Brain microvascular endothelial cell (primary cell): ENCODE data around the gene LRP1B.

ENCODE experiments used
- DNase-seq: peaks from one replicate; pipeline ENCODE4 v3.0.0-alpha.2; 2020
- H3K27ac ChIP-seq: fragments of 250-450 bp; sonication (Bioruptor Pico); 2 replicates; pipeline ENCODE4 v1.5.1; 2020; ENCODE audit warnings: mild to moderate bottlenecking, moderate library complexity
- H3K27me3 ChIP-seq: fragments of 250-450 bp; sonication (Bioruptor Pico); replicated peaks from 2 replicates; pipeline ENCODE4 v1.5.1; 2020; ENCODE audit warnings: mild to moderate bottlenecking
- H3K36me3 ChIP-seq: fragments of 250-450 bp; sonication (Bioruptor Pico); replicated peaks from 2 replicates; pipeline ENCODE4 v1.5.1; 2020; ENCODE audit warnings: mild to moderate bottlenecking
- H3K4me3 ChIP-seq: 2 replicates; pipeline ENCODE4 v1.5.1; 2011; ENCODE audit warnings: low read depth, mild to moderate bottlenecking, control low read depth, low read length, moderate library complexity
- in situ Hi-C: cut with HindIII; loops from 2 replicates; pipeline ENCODE4 v1.10.0; 2017; ENCODE audit warnings: low sequenced_read_pairs, low pct_ligation_motif_present
- TF ChIP-seq, protein P1 (sequence below): IDR thresholded peaks from 2 replicates; pipeline ENCODE4 v1.5.1; 2011; ENCODE audit warnings: low read depth, mild to moderate bottlenecking, moderate library complexity, low read length, control low read depth, inconsistent platforms; ENCODE audit errors: missing control alignments

Gene LRP1B

DNA sequence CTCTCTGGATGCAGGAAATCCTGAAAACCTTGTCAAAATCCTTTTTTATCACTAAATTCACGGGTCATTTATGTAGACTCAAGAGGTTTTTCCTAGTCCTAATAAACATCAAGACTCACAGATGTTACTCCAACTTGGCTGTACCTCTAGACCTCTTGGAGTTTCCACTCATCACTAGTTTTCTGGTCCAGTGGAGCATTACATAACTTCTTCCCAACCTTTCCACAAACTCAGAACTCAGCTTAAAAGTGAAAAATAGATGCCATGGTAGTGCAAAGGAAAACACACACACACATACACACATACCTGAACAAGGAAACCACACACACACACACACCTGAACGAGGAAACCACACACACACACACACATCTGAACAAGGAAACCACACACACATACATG, 807.2 kb downstream of the LRP1B start:
- H3K27me3 ChIP-seq: no peaks in the 10 kb centered on the region
- H3K4me3 ChIP-seq: no peak overlapping the region
- in situ Hi-C loops: no loop called here
- no peak for DNase-seq
- TF ChIP-seq, protein P1, sequence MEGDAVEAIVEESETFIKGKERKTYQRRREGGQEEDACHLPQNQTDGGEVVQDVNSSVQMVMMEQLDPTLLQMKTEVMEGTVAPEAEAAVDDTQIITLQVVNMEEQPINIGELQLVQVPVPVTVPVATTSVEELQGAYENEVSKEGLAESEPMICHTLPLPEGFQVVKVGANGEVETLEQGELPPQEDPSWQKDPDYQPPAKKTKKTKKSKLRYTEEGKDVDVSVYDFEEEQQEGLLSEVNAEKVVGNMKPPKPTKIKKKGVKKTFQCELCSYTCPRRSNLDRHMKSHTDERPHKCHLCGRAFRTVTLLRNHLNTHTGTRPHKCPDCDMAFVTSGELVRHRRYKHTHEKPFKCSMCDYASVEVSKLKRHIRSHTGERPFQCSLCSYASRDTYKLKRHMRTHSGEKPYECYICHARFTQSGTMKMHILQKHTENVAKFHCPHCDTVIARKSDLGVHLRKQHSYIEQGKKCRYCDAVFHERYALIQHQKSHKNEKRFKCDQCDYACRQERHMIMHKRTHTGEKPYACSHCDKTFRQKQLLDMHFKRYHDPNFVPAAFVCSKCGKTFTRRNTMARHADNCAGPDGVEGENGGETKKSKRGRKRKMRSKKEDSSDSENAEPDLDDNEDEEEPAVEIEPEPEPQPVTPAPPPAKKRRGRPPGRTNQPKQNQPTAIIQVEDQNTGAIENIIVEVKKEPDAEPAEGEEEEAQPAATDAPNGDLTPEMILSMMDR: no peak
- H3K36me3 ChIP-seq: no peaks in the 10 kb centered on the region
- H3K27ac ChIP-seq: no peak overlapping the region

DNA sequence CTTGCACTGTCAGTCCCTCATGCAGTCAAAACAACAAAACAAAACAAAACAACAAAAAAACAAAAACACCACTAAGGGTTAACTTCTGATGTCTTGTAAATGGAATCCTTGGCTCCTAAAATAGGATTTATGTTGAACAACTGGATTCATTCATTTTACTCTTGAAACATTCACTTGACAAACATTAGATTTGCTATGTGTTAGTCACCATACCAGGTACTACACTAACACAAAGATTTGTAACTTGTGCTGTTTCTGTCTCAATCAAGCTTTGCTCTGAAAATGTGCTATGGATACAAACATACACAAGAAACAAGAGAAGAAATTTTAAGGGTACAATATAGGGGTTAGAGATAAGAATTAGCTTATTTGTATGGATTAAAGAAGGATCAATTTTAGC, 812.8 kb downstream of the LRP1B start:
- DNase-seq: no peak
- in situ Hi-C loops: no loop called here
- Histone ChIP-seq H3K27me3 (no peaks in the 10 kb centered on the region), H3K4me3 (no peak overlapping the region), H3K36me3 (no peaks in the 10 kb centered on the region), H3K27ac (no peak overlapping the region)
- TF ChIP-seq, protein P1: no peak

DNA sequence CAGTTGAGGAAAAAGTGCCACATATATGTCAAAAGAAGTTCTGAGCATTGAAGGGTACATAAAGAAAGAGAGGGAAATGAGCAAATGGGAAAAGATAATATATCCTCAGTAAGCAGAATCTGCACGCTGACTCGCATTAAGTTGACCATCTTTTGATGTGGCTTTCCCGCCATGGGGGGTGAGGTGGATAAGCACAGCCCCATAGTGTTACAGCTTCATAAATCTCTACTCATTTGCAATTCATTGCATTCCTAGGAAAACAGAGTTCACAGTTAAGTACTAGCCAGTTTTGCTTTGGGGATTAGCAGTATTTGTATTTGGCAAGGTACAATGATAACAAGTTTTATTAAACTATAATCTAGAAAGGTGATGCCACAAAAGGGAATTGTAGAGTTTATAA, 814.2 kb downstream of the LRP1B start:
- Histone ChIP-seq H3K4me3 (no peak overlapping the region), H3K36me3 (no peaks in the 10 kb centered on the region), H3K27ac (no peak overlapping the region), H3K27me3 (no peaks in the 10 kb centered on the region)
- TF ChIP-seq, protein P1: no peak
- DNase-seq: no peak
- in situ Hi-C loops: no loop called here

DNA sequence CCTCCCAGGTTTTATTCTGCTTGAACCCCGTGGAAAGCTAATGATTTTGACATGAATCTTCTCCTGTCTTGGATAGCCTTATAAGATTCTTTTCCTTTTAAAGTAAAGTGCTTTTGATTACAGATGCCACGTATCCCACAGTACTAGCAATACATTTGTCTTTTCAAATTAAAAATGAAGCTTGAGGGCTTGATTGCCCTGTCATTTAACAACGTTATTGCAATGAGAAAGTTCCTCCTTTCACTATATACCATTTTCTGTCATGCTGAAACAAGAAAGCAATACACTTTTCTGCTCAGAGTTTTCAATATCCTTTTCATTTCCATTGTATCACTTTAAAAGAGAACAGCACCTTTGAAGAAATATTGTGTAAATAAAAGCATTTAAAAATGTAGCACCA, 814.7 kb downstream of the LRP1B start:
- H3K4me3 ChIP-seq: no peak overlapping the region
- no peak for DNase-seq
- H3K27me3 ChIP-seq: no peaks in the 10 kb centered on the region
- TF ChIP-seq, protein P1: no peak
- H3K36me3 ChIP-seq: no peaks in the 10 kb centered on the region
- in situ Hi-C loops: no loop called here
- H3K27ac ChIP-seq: no peak overlapping the region

DNA sequence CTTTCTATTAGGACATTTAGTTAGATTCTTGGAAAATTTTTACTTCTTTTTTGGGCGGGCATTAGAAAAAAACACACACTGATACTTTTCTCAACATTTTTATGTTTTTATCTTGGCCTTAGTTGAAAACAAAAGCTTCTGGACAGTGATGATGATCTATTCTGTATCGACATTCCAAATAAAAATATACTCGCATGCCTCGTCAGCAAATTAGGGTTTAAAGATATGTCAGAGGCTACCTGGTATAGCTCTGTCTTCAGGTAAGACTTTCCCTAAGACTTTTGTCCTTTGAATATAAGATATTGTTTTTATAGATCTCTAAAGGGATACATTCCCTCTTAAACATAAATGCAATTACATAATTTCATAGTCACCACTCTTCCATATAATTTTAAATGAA, 816.8 kb downstream of the LRP1B start:
- no peak overlapping the region for H3K4me3 ChIP-seq
- in situ Hi-C loops: no loop called here
- no peak for DNase-seq

DNA sequence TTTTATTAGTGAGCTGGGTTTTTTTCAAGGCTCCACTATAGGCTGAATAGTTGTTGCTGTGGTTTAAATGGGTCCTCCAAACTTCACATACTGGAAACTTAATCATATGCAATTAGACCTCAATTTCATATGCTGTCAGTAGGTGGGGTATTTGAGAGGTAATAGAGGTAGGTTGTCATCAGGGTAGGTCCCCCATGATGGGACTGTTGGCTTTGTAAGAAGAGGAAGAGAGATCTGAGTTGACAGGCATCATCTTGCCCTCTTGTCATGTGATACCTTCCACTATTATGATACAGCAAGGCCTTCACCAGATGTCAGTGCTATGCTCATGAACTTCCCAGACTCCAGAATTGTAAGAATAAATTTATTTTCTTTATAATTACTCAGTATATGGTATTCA, 819.4 kb downstream of the LRP1B start:
- in situ Hi-C loops: no loop called here
- TF ChIP-seq, protein P1: no peak
- no peak for DNase-seq
- no peaks in the 10 kb centered on the region for H3K36me3 ChIP-seq
- H3K27me3 ChIP-seq: no peaks in the 10 kb centered on the region
- H3K27ac ChIP-seq: no peak overlapping the region
- H3K4me3 ChIP-seq: no peak overlapping the region

More for the DNA sequence above, 816.8 kb downstream of the LRP1B start:
- no peak overlapping the region for H3K27ac ChIP-seq
- no peaks in the 10 kb centered on the region for H3K36me3 ChIP-seq
- TF ChIP-seq, protein P1: no peak
- H3K27me3 ChIP-seq: no peaks in the 10 kb centered on the region
